Glutamatergic neuron (in vitro differentiated cells): Measurements from ENCODE around the gene LTO1. TPM values are rescaled to one million over a fixed set of nuclear protein-coding genes. Genes with fewer than 3 reads are reported as not detected.

ENCODE experiments used
- DNase-seq: peaks from one replicate; pipeline ENCODE4 v3.0.0; 2022
- H3K27ac Mint-ChIP-seq: one replicate; pipeline ENCODE4 v1.8.0; 2020; ENCODE audit warnings: mild to moderate bottlenecking, mixed read lengths, inconsistent platforms; ENCODE audit not compliant: unreplicated experiment
- H3K27me3 Mint-ChIP-seq: one replicate; pipeline ENCODE4 v1.8.0; 2020; ENCODE audit warnings: mild to moderate bottlenecking, moderate library complexity, mixed read lengths, inconsistent platforms; ENCODE audit not compliant: unreplicated experiment
- H3K36me3 Mint-ChIP-seq: one replicate; pipeline ENCODE4 v1.8.0; 2020; ENCODE audit warnings: mild to moderate bottlenecking, mixed read lengths, inconsistent platforms; ENCODE audit not compliant: unreplicated experiment
- H3K4me1 Mint-ChIP-seq: one replicate; pipeline ENCODE4 v1.8.0; 2020; ENCODE audit warnings: mild to moderate bottlenecking, low read depth, mixed read lengths, inconsistent platforms; ENCODE audit not compliant: unreplicated experiment
- H3K4me3 Mint-ChIP-seq: one replicate; pipeline ENCODE4 v1.8.0; 2020; ENCODE audit warnings: mild to moderate bottlenecking, mixed read lengths, inconsistent platforms; ENCODE audit not compliant: unreplicated experiment
- H3K9me3 Mint-ChIP-seq: one replicate; pipeline ENCODE4 v1.8.0; 2020; ENCODE audit warnings: mild to moderate bottlenecking, moderate library complexity, mixed read lengths, inconsistent platforms; ENCODE audit not compliant: unreplicated experiment
- CTCF ChIP-seq: fragments of 200-600 bp; sonication (generic); IDR thresholded peaks from one replicate; pipeline ENCODE4 v1.5.0; 2021; ENCODE audit not compliant: partially characterized antibody, unreplicated experiment
- total RNA-seq: library from RNA; stranded (reverse); fragmentation: NEBNext Ultra II Directional; extraction: Animal tissue kit (Norgen Biotek cat#: 25700); gene quantifications from one replicate; pipeline ENCODE4 v1.2.1, GENCODE V29; 2021; ENCODE audit not compliant: unreplicated experiment

The LTO1 gene
- total RNA-seq, 1 donor from 2014 or later = 38.1 TPM

- no peaks in the 10 kb centered on the region for H3K36me3 Mint-ChIP-seq
- H3K4me3 Mint-ChIP-seq = no peak overlapping the region
- H3K27me3 Mint-ChIP-seq = peaks cover 4% of the 10 kb centered on the region
- H3K9me3 Mint-ChIP-seq = no peaks in the 10 kb centered on the region
- H3K4me1 Mint-ChIP-seq = no peaks in the 10 kb centered on the region
- TF ChIP-seq CTCF = no peak
- H3K27ac Mint-ChIP-seq = no peak overlapping the region
- no peak for DNase-seq
These were observed 7.1 kb upstream of the LTO1 start for GRCh38 chr11:69682221-69682620.

- no peak for DNase-seq
- no peak overlapping the region for H3K4me3 Mint-ChIP-seq
These were observed 5.5 kb upstream of the LTO1 start for GRCh38 chr11:69680688-69681087.

GRCh38 chr11:69677749-69678148, 2.6 kb upstream of the LTO1 start:
- H3K9me3 Mint-ChIP-seq = peaks cover 3% of the 10 kb centered on the region
- H3K27me3 Mint-ChIP-seq = peaks cover 3% of the 10 kb centered on the region
- H3K36me3 Mint-ChIP-seq = no peaks in the 10 kb centered on the region
- DNase-seq = no peak
- H3K4me3 Mint-ChIP-seq = no peak overlapping the region
- H3K4me1 Mint-ChIP-seq = peaks cover 9% of the 10 kb centered on the region
- no peak for TF ChIP-seq CTCF
- no peak overlapping the region for H3K27ac Mint-ChIP-seq

More at GRCh38 chr11:69680688-69681087, 5.5 kb upstream of the LTO1 start:
- no peaks in the 10 kb centered on the region for H3K4me1 Mint-ChIP-seq
- H3K36me3 Mint-ChIP-seq = no peaks in the 10 kb centered on the region
- H3K27ac Mint-ChIP-seq = no peak overlapping the region
- no peak for TF ChIP-seq CTCF
- H3K9me3 Mint-ChIP-seq = no peaks in the 10 kb centered on the region
- H3K27me3 Mint-ChIP-seq = peaks cover 4% of the 10 kb centered on the region

- H3K27ac Mint-ChIP-seq = peak overlapping the region; percentile 94
- H3K36me3 Mint-ChIP-seq = no peaks in the 10 kb centered on the region
- peaks cover 3% of the 10 kb centered on the region for H3K27me3 Mint-ChIP-seq
- no peak for DNase-seq
- TF ChIP-seq CTCF = no peak
- H3K4me1 Mint-ChIP-seq = peaks cover 18% of the 10 kb centered on the region
- H3K4me3 Mint-ChIP-seq = peak overlapping the region; percentile 94
- peaks cover 5% of the 10 kb centered on the region for H3K9me3 Mint-ChIP-seq
These were observed 777 bp downstream of the LTO1 start for GRCh38 chr11:69674267-69674885.

- no peak for TF ChIP-seq CTCF
- no peak for DNase-seq
- Mint-ChIP-seq H3K27me3 (peaks cover 1% of the 10 kb centered on the region), H3K4me3 (no peak overlapping the region), H3K4me1 (peaks cover 27% of the 10 kb centered on the region), H3K27ac (no peak overlapping the region), H3K9me3 (peaks cover 5% of the 10 kb centered on the region), H3K36me3 (no peaks in the 10 kb centered on the region)
These were observed 3.3 kb downstream of the LTO1 start for GRCh38 chr11:69671734-69672465.
